Measurements from ENCODE around the gene ZNF134.

The ZNF134 gene

GRCh38 chr19:57637379-57637778 is 23.3 kb downstream of the ZNF134 start:
- no peak for DNase-seq (ENCODE audit: low spot score)
- in situ Hi-C loops (cut with MboI; ENCODE audit: low pct_unique_long_range_greater_than_20kb, low sequenced_read_pairs, unreplicated experiment): no loop called here

DNA sequence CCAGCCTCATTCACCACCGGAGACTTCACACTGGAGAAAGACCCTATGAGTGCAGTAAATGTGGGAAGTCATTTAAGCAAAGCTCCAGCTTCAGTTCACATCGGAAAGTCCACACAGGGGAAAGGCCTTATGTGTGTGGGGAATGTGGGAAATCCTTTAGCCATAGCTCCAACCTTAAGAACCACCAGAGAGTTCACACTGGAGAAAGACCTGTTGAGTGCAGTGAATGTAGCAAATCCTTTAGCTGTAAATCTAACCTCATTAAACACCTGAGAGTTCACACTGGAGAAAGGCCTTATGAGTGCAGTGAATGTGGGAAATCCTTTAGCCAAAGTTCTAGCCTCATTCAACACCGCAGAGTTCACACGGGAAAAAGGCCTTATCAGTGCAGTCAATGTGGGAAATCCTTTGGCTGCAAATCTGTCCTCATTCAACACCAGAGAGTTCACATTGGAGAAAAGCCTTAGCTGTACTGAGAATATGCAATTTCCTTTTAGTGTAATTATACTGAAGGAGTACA is 27.7 kb downstream of the ZNF134 start:
- DNase-seq (ENCODE audit: low spot score): no peak
- TF ChIP-seq CTCF (IDR thresholded peaks at IDR 0.05; ENCODE audit: extremely low read depth, insufficient read depth, missing control alignments): no peak
- in situ Hi-C loops (cut with MboI; ENCODE audit: low pct_unique_long_range_greater_than_20kb, low sequenced_read_pairs, unreplicated experiment): no loop called here

More at GRCh38 chr19:57637379-57637778, 23.3 kb downstream of the ZNF134 start:
- TF ChIP-seq CTCF (IDR thresholded peaks at IDR 0.05; ENCODE audit: extremely low read depth, insufficient read depth, missing control alignments): no peak

DNA sequence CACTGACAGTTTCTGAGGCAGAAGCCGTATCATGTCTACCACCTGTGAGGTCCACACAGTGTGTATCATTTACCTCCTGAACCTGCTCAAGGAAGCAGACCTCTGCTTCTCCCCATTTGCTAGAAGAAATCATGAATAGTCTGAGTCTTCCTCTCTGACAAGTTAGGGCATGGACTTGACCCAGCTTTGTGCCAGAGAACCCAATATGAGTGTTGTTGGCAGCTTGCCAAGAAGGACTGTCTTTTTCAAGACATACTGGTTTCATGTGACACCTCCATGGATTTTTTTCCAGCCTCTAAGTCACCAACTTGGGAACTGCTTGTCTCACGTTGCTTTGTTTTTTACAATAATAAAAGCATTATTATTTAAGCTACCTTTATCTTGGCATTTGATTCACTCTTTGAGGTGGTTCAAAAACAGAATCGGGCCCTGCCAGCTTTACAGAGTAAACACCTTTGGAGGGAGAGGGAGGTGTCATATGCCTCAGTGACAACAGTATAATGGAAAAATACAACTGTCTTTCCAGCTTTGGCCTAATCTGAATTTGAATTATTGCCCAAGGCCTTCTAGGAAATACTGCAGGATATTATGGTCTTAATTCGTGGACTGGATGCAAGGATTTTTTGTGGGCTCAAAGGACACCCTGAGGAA is 28.5 kb downstream of the ZNF134 start:
- in situ Hi-C loops (cut with MboI; ENCODE audit: low pct_unique_long_range_greater_than_20kb, low sequenced_read_pairs, unreplicated experiment): no loop called here
- DNase-seq (ENCODE audit: low spot score): no peak
- TF ChIP-seq CTCF (IDR thresholded peaks at IDR 0.05; ENCODE audit: extremely low read depth, insufficient read depth, missing control alignments): no peak

DNA sequence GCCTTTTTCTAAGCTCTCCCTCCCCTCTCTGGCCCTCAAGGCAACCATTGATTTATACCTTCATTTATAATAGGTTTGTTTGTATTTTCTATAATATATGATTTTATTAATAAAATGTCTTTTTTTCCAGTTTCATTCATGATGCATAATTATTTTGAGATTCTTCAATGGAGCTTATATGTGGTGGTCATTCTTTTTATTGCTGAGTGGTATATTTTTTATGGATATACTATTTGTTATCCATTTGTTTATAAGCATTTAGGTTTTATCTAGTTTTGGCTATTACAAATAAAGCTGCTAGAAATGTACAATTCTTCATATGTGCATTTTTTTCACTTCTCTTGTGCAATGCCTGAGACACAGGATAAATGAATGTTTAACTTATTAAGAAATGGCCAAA is 29.7 kb downstream of the ZNF134 start:
- in situ Hi-C loops (cut with MboI; ENCODE audit: low pct_unique_long_range_greater_than_20kb, low sequenced_read_pairs, unreplicated experiment): no loop called here
- TF ChIP-seq CTCF (IDR thresholded peaks at IDR 0.05; ENCODE audit: extremely low read depth, insufficient read depth, missing control alignments): no peak
- DNase-seq (ENCODE audit: low spot score): no peak

GRCh38 chr19:57648331-57649003 is 34.4 kb downstream of the ZNF134 start:
- no peak for DNase-seq (ENCODE audit: low spot score)
- TF ChIP-seq CTCF (IDR thresholded peaks at IDR 0.05; ENCODE audit: extremely low read depth, insufficient read depth, missing control alignments): no peak
- in situ Hi-C loops (cut with MboI; ENCODE audit: low pct_unique_long_range_greater_than_20kb, low sequenced_read_pairs, unreplicated experiment): no loop called here

DNA sequence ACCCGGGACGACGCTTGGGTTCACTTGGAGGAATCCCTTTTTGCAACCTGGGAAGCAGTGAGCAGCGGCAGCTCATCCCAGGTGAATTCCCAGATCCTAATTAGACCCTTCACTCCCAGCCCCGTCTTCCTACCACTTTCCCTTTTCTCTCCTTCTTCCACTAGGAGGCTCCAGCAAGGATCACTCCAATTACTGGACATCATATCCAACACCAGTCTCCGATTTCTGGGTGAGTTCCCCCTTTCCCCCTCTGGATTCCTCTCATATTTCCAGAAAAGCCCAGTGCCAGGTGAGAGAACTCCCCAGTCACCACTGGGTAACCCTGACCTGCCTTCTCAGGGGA is 37.6 kb downstream of the ZNF134 start:
- no peak for DNase-seq (ENCODE audit: low spot score)
- in situ Hi-C loops (cut with MboI; ENCODE audit: low pct_unique_long_range_greater_than_20kb, low sequenced_read_pairs, unreplicated experiment): no loop called here
- no peak for TF ChIP-seq CTCF (IDR thresholded peaks at IDR 0.05; ENCODE audit: extremely low read depth, insufficient read depth, missing control alignments)

All from GM13977 (cell line).